K562 (cell line): ENCODE data around the gene CRADD. TPM values are rescaled to one million over a fixed set of nuclear protein-coding genes. Genes with fewer than 3 reads are reported as not detected.

Experiments used
- ADNP ChIP-seq: fragments of 200-800 bp; sonication (Bioruptor generic); IDR thresholded peaks from 2 replicates; pipeline ENCODE4 v1.6.1; 2016; ENCODE audit warnings: missing genetic modification characterization, missing compliant biosample characterization
- DACH1 ChIP-seq: fragments of 450-650 bp; IDR thresholded peaks from 2 replicates; pipeline ENCODE4 v1.6.1; 2018; ENCODE audit not compliant: partially characterized antibody
- E2F1 ChIP-seq: sonication (generic); formaldehyde crosslinking; IDR thresholded peaks from 2 replicates; pipeline ENCODE4 v1.8.1; 2023; ENCODE audit warnings: mild to moderate bottlenecking, missing genetic modification reagents, moderate library complexity
- E2F4 ChIP-seq: sonication (generic); formaldehyde crosslinking; IDR thresholded peaks from 2 replicates; pipeline ENCODE4 v1.8.0; 2022; ENCODE audit warnings: mild to moderate bottlenecking, low read depth, missing genetic modification reagents
- ETS1 ChIP-seq: conservative IDR thresholded peaks from 2 replicates; pipeline ENCODE4 v1.6.1; 2011; ENCODE audit warnings: low read depth, mild to moderate bottlenecking, low read length; ENCODE audit not compliant: control insufficient read depth
- FOXP1 ChIP-seq: sonication (generic); formaldehyde crosslinking; IDR thresholded peaks from 2 replicates; pipeline ENCODE4 v1.8.0; 2022; ENCODE audit warnings: mild to moderate bottlenecking, missing genetic modification reagents
- KHSRP ChIP-seq: fragments of 450-650 bp; IDR thresholded peaks from 2 replicates; pipeline ENCODE4 v1.6.1; 2017
- MECOM ChIP-seq: fragments of 250-450 bp; sonication (Bioruptor Pico); IDR thresholded peaks from 2 replicates; pipeline ENCODE4 v1.8.0; 2022; ENCODE audit warnings: inconsistent platforms
- NR4A1 ChIP-seq, 2 experiments: fragments of 250-450 bp in 1 of 2; fragments of 450-650 bp in 1 of 2; sonication (Bioruptor Pico) in 1 of 2; IDR thresholded peaks; 2 replicates each; pipeline versions ENCODE4 v1.4.0 to v1.6.1; 2016 to 2020; ENCODE audit warnings: mild to moderate bottlenecking in 2 of 2, missing compliant biosample characterization in 1 of 2, missing genetic modification characterization in 1 of 2, moderate library complexity in 1 of 2
- REST ChIP-seq, 2 experiments: fragments of 450-650 bp; formaldehyde crosslinking in 1 of 2; IDR thresholded peaks; 2 replicates each; pipeline versions ENCODE4 v1.4.0 to v1.6.1; 2014 to 2020; ENCODE audit warnings: mild to moderate bottlenecking in 2 of 2, borderline replicate concordance in 1 of 2, low read depth in 1 of 2
- SRF ChIP-seq, 2 experiments: fragments of 250-450, 450-650 bp in 1 of 2; sonication (Bioruptor Pico) in 1 of 2; sonication (generic) in 1 of 2; formaldehyde crosslinking; IDR thresholded peaks; 2 replicates each; pipeline versions ENCODE4 v1.5.0 to v1.5.1; 2020 to 2022; ENCODE audit warnings: mild to moderate bottlenecking in 1 of 2, missing genetic modification reagents in 1 of 2
- ZBTB2 ChIP-seq: fragments of 450-650 bp; IDR thresholded peaks from 2 replicates; pipeline ENCODE4 v1.6.1; 2016; ENCODE audit warnings: antibody characterized with exemption
- ZNF408 ChIP-seq: fragments of 250-450 bp; sonication (Bioruptor Pico); IDR thresholded peaks from 2 replicates; pipeline ENCODE4 v1.4.0; 2020; ENCODE audit warnings: low read depth, mild to moderate bottlenecking, moderate library complexity
- ZNF445 ChIP-seq: fragments of 250-450 bp; sonication (Bioruptor Pico); IDR thresholded peaks from 2 replicates; pipeline ENCODE4 v1.4.0; 2020; ENCODE audit warnings: low read depth, mild to moderate bottlenecking, moderate library complexity
- ZNF695 ChIP-seq: fragments of 450-650 bp; formaldehyde crosslinking; IDR thresholded peaks from 2 replicates; pipeline ENCODE4 v1.4.0; 2020; ENCODE audit warnings: mild to moderate bottlenecking, moderate library complexity
- polyA plus RNA-seq, 8 experiments: library from polyadenylated mRNA; depleted of rRNA in 4 of 8; stranded (reverse) in 5 of 8; unstranded in 3 of 8; fragments of >200 nt; fragmentation: Nextera tagmentation in 2 of 8; fragmentation: Illumina TruSeq in 1 of 8; extraction: Ambion mirVana in 2 of 8; extraction: Trizol in 1 of 8; gene quantifications; 2 replicates each; pipeline versions ENCODE4 v1.2.1 to v1.2.3, GENCODE V29; 2011 to 2014; ENCODE audit warnings: inconsistent platforms in 1 of 8, missing spikeins in 1 of 8
- total RNA-seq, 7 experiments: library from RNA; depleted of rRNA in 6 of 7; stranded (reverse); fragments of >200 nt in 6 of 7; fragmentation: Illumina TruSeq in 2 of 7; extraction: Trizol in 2 of 7; gene quantifications; 2 replicates each; pipeline versions ENCODE4 v1.2.1 to v1.2.3, GENCODE V29; 2011 to 2021; ENCODE audit warnings: low replicate concordance in 1 of 7

The CRADD gene
- total and polyA plus RNA-seq, 9 of the 15 experiments (the other 6 are each of a cell fraction or from before 2014, with no cell fraction given) = 20.5 to 41.1 (median 25.9) TPM

- TF ChIP-seq ETS1 (no peak), FOXP1 (no peak), DACH1 (no peak), E2F4 (CRISPR knock-in tag) (no peak), KHSRP (peak; percentile 47; the same call in 1 of the 2 replicates), ZBTB2 (no peak), MECOM (no peak), ADNP (tag) (peak; percentile 84), E2F1 (CRISPR knock-in tag) (no peak), NR4A1 (CRISPR knock-in tag; IDR thresholded peaks at IDR 0.05) (no peak), NR4A1 (tag; IDR thresholded peaks at IDR 0.05) (no peak), ZNF408 (CRISPR knock-in tag) (no peak), ZNF445 (no peak), REST (IDR thresholded peaks at IDR 0.05; ENCODE audit: borderline replicate concordance) (peak; percentile 1; the same call in 1 of the 2 replicates), REST (CRISPR knock-in tag; IDR thresholded peaks at IDR 0.05; ENCODE audit: low read depth) (no peak), ZNF695 (no peak), SRF (CRISPR knock-in tag; IDR thresholded peaks at IDR 0.05) (no peak; a peak in 1 of 4 replicates)
Observed at GRCh38 chr12:93922583-93923006, 245.4 kb downstream of the CRADD start (continued).
